ENCODE results near the gene KCNMA1. TPM values are rescaled to one million over a fixed set of nuclear protein-coding genes. Genes with fewer than 3 reads are reported as not detected.

The KCNMA1 gene
- polyA plus RNA-seq, 3 donors, result 3.1 to 4.1 (median 3.9) TPM

DNA sequence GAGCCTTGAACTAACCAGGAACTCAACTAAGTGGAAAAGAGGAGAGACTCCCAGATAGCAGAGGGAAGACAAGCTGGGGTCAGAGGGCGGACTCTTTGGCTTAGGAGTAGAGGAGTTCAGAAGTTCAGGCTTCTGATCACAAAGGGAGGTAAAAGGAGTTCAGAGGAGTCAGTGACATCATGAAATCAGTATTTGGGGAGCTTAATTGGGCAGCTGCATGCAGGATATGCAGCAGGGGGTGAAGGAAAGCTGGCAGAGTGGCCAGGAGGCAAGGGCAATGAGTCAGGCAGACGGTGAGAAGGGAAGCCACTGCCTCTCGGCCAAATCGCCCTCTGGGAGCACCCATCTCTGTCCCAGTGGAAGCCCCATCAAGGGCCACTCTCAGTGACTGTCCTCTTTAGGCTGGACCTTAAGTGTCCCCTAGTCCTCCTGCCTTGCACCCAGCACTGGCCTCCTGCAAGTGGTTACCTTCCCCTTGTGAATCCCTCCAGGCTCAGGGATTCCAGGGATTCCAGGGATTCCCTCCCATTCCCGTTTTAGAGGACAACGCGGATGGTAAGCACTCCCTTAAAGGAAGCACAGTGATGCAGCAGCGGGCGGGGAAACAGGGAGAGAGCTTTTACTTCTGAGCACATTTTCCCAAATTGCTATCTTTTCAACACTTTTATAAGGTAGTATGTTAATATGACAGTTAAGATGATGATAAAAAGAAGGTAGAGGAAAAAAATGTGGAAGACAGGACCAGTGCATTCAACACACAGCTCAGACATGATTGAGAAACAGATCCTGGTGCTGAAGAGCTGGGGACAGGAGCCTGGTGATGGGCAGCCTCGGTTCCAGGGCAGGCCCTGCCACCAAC lies 72.6 kb downstream of the KCNMA1 start:
- DNase-seq (ENCODE audit: low read depth in 3 of 3, low spot score in 2 of 3), result no peak

DNA sequence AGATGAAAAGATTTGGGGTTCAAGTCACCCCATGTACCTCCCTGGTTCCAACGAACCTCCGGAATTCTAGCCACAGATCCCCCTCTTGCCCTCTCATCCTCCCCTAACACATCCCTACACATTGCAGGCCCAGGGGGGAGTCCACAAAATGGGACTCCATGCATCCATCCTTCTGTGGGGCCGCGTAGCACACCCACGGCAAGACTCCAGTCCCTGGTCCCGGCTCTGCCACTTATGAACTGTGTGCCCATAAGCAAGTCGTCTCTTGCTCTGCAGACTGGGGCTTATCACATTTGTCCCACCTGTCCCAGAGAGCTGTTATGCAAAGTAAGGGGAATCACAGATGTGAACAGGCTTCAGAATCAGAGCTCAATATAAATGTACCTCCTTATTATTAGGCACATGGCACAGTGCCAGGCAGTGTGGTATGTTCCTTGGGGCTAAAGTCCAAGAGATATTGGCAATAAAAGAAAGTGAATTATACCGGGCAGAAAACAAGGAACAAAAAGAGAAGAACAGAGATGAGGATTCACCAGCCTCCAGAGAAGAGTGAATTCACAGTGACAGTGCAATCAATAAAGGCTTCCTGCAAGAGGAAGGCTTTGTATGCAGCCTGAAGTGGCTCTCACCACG lies 73.9 kb downstream of the KCNMA1 start:
- DNase-seq (ENCODE audit: low read depth in 3 of 3, low spot score in 2 of 3), result no peak

DNA sequence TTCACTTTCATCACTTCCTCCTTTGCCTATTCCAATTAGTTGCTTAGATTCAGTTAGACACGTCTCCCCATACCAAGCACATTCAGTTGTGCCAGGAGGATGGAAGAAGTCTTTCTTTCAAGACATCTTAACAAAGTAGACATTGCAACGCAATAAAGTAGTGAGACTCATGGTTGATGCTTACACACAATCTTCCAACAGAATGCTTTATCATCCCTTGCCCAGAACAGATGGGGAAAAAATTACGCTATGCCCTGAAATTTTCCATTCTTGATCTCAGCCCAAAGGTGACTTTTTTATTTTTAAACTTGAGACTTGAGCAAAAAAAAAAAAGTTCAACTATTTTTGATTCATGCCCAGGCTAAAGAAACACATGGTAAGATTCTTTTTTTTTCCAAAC lies 74.9 kb downstream of the KCNMA1 start:
- no peak for DNase-seq (ENCODE audit: low read depth in 3 of 3, low spot score in 2 of 3)

DNA sequence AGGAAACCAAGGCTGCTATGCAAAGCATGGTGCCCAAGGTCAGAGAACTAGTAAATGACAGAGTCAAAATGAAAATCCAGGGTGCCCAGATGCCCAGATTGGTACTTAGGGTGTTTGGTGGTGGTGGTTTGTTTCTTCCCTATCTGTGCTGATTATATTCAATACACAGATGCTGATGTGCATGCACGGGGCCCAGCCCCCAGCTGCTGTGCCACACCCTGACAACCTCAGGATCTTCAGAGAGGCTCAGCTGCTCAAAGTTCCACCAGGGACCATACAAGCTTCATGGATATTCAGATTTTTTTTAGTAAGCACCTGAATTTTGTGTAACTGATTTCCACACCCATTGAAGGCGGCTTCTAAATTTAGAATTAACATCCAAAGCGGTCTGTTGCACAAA lies 75.6 kb downstream of the KCNMA1 start:
- no peak for DNase-seq (ENCODE audit: low read depth in 3 of 3, low spot score in 2 of 3)

DNA sequence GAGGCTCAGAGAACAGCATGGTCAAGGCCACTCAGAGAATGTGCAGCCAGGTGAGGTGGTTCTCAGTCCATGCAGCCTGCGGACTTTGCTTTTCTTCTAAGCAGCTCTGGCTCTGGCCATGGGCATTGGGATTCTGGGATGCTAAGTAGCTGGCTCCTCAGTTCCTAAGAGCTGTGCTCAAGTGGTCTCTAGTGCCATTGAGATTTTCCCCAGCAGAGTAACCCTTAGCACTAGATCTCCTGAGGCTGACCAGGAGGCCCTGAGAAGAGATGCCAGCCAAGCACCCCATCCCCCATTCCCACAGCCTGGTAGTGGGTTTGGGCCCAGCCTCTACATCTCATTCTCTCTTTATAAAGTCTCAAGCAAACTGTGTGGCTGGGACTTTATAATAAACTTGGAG lies 77.1 kb downstream of the KCNMA1 start:
- DNase-seq (ENCODE audit: low read depth in 3 of 3, low spot score in 2 of 3), result no peak

DNA sequence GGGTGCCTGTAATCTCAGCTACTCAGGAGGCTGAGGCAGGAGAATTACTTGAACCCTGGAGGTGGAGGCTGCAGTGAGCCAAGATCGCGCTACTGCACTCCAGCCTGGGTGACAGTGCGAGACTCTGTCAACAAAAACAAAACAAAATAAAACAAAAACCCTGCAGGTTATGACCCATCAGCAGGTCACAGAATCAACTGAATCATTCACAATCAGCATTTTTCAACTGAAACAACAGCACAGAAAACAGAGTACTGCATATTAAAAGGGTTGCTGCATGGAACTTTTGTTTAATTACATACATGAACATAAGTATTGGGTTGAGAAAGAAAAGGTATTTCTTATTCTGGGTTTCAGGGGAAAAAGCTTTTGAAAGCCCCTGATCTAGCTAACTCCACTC lies 77.6 kb downstream of the KCNMA1 start:
- no peak for DNase-seq (ENCODE audit: low read depth in 3 of 3, low spot score in 2 of 3)

DNA sequence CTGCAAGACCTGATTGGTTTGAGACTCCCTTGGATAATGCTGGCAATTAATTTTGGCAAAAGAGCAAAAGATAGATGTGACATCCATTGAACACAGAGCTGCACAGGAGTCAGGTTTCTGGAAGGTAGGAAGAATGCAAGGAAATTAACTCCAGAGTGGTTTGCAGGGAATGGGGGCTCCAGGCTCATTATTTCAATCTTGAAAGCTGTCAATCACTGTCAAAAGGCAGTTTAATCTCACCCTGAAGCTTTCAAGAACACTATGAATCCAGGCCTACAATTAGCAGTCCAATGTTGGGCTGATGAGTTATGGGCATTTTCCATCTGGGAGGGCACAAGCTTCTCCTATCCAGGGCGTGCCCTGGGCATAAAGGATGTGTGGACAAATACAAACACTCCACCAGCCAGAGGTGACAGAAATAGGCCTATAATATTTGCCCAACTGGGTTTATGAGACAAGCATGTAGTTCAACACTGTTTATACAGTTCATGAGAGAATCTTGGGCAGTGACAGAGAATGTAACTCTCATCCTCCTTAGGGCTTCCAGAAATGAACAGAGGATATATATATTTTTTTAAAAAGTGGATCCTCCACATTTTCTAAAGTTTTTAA lies 80.5 kb downstream of the KCNMA1 start:
- no peak for DNase-seq (ENCODE audit: low read depth in 3 of 3, low spot score in 2 of 3)

DNA sequence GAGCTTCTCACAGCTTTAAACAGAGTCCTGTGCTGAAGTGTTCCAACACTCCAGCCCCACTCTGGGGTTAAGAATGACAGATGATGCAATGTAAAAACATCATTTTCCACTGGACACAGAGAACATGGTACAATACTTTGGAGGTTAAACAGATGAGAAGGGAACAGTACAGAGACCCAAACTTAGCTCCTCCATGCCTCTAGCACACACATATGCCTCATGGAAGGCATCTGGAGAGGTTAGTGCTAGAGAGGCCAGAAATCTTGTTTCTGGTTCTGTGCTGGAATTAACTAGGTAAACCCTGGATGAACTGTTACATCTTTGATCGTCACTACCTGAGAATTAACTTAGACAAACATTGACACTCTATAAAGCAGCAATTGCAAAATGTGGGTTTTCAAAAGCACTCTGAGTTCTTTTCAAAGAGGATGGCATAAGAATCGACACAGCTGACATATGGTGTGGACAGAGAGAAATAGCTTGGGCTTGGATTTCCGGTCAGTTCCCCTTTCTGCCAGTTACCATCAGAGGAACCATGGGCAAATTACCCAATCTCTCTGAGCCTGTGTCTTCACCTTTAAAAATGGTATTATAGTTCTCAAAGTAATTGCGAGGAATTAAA lies 81.9 kb downstream of the KCNMA1 start:
- no peak for DNase-seq (ENCODE audit: low read depth in 3 of 3, low spot score in 2 of 3)

DNA sequence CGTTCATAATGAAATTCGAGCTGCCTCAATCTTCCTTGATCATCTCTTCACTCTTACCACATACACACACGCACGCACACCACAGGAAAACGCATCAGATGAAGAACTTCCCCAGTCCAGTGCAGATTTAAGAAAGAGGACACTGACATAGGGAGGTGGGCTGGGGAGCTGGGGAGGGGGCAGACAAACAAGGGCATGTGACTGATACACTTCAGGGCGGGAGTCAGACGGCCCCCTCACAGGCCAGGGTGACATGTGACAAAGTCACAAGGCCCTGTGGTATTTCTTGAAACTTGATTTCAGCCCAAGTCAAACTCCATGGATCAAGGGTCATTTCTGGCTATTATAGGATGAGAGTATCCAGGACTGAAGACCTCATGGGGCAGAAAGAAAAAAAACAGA lies 82.6 kb downstream of the KCNMA1 start:
- no peak for DNase-seq (ENCODE audit: low read depth in 3 of 3, low spot score in 2 of 3)

DNA sequence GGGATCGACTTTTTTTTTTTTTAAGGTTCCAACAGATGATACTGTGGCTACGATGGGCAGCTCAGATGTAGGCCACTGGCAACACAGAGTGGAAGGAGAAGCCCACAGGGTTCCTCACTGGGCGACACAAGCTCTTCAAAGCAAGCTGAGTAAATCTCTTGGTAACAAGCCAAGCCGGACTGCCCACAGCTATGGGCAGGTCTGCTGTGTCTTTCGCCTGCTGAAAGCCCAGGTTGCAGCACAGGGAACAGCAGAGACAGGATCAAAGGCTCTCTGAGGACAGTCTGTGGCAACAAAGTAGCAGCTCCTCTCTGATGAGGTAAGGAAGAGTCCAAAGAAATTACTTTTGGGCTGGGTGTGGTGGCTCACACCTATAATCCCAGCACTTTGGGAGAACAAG lies 83.6 kb downstream of the KCNMA1 start:
- no peak for DNase-seq (ENCODE audit: low read depth in 3 of 3, low spot score in 2 of 3)

DNA sequence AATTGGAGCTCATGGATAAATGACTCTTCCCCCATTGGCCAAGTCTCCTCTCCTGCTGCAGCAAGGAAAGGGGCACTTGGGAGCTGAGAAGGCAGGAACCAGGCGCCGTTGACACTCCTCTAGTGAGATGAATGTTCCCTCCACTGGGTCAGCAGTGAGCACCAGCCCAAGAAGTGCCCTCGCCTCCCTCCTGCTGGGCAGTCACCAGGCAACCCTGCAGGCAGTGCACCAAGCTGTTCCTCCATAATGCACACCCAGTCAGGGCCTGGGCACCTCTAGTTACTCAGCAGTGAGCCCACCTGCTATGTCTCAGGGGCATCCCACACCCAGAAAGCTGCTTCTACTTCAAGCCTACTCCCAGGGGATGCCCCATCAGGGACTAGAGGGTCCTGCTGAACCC lies 84.3 kb downstream of the KCNMA1 start:
- DNase-seq (ENCODE audit: low read depth in 3 of 3, low spot score in 2 of 3), result no peak

DNA sequence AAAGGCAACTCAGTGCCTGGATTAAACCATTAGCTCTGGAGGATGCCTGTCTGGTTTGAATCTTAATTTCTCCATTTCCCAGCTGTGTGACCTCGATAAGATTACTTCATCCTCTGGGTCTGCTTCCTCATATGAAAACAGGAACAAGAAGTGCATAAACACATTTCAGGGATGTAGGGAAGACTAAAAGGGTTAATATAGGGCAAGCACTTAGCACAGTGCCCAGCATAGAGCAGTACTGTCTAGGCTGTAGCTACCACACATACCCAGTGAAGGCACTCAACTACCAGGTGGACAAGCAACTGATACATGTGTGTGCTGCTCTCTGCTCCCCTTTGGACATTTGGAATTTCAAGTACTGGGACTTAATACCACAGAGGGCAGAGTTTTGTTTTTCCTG lies 85.4 kb downstream of the KCNMA1 start:
- no peak for DNase-seq (ENCODE audit: low read depth in 3 of 3, low spot score in 2 of 3)

DNA sequence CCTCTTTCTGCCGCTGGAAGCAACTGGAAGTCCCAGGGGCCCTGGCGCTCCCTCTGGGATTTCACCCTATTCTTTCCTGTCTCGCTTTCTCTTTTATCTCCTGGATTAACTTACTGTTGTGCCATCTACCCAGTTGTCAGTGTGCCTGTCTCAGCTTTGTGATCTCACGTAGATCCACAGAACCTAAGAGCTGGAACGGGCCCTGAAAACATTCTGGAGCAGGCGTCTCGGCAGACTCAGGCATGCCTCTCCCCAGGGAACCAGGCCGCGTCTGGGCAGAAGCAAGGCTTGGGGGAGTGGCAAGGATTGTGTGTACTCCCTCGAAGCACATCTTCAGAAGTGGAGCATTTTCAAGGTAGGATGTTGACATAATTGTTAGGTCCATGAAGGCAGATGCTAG lies 87.2 kb downstream of the KCNMA1 start:
- DNase-seq (ENCODE audit: low read depth in 3 of 3, low spot score in 2 of 3), result no peak

DNA sequence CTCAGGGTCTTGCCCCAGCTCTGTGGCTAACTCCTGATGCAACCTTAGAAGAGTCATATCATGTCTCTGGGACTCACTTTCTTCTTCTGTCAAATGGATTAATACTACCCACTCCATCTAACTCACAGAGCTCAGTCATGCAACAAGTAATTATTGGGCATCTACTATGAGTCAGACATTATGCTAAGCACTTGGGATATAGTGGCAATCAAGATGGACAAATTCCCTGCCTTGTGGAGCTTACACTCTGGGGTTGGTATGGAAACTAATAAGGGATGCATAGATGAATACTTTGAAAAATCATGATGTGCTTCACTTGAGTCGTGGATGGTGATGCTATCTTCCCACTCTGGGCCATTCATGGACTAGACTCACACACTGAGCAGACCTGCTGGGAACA lies 88.9 kb downstream of the KCNMA1 start:
- no peak for DNase-seq (ENCODE audit: low read depth in 3 of 3, low spot score in 2 of 3)

DNA sequence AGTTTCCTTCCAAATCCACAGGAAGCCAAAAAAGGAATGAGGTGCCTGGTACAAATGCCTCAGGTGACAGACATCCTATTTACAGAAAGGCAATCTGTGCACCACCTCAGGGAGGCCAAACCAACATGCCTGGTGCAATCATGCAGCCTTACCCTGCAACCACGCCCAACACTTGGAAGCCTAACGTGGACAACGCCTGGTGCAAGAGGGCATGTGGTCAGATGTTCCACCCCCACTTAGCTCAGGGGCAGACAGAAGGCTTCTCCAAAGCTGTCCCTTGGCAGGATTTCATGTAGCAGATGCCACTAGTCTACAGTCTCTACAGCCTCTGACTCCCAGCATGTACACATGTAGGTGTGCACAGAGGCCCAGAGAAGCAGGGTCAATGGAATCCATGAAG lies 89.5 kb downstream of the KCNMA1 start:
- DNase-seq (ENCODE audit: low read depth in 3 of 3, low spot score in 2 of 3), result no peak

DNA sequence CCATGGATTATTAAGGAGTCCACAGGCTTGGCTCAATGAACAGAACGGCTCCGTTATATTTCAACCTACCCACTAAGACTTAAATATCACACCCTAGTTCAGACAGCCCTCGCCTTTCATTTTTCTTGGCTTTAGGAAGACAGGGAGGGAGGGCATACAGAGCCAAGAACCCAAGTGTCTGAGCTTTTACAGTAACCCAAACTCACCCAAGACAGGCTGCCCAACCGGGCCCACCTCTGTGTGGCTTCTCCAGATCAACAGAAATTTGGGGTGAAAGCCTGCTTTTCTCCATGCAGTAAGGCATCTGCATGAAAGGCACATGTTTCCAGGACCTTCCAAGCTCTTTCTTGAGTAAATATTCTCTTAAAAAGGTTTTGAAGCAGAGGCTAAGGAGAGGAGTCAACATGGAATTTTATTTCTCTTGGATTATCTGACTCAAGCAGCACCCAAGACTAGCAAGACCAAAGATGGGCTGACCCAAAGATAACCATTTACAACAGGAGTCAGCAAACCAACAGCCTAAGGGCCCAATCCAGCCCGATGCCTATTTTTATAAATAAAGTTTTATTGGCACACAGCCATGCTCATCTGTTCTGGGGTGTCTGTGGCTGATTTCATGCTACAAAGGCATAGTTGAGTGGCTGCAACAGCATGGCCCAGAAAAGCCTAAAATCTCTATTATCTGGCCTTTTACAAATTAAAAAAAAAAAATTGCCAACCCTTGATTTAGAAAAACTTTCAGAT lies 90.1 kb downstream of the KCNMA1 start:
- DNase-seq (ENCODE audit: low read depth in 3 of 3, low spot score in 2 of 3), result no peak

DNA sequence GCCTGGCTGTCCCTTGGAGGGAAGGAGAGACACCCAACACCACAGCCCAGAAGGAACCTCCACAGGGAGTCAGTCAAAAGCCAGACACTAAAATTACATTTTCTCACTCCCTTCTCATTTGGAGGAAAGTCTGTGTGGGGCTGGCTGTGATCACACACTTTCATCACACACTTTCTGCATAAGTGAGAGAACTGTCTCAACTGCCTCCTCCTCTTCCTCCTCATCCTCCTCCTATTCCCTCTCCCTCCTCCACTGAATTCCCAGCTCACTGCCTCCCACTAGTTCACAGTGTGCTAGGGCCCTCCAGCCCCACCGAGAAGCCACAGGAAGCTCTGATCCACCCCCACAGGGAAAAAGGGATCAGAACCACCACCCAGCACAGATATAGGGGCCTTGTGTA lies 91.6 kb downstream of the KCNMA1 start:
- DNase-seq (ENCODE audit: low read depth in 3 of 3, low spot score in 2 of 3), result no peak

DNA sequence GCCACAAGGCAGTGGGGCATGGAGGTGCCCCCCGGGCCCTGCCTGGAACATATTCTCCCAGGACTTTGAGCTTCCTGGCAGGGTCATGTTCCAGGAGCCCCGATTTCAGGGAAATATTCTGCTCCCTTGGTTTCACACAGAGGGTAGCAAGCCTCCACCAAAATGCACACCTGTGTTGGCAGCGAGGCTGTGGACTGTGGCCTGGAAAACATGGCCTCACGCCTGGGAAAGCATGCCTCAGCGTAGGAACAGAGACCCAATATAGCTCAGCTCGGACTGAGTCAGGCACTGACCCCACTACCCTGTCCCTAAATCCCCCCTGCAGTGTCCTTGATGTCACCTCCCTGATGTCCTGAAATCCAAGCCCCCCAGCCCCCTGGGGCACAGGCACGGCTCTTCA lies 92.0 kb downstream of the KCNMA1 start:
- no peak for DNase-seq (ENCODE audit: low read depth in 3 of 3, low spot score in 2 of 3)

DNA sequence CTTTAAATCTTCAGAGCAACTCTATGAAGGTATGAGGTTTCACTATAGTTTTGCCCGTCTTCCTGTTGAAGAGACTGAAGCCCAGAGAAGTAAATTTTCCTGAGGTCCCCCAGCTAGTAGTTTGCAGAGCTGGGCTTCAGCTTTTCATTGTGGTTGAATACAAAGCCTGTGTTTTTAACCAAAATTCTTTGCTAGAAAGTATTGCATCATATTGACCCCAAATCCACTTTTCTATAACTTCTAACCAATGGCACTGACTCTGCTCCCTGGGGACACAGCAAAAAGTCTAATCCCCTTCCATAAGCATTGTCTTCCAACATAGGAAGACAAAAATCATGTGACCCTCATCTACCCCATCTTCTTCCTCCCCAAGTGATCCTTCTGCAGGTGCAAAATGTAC lies 93.0 kb downstream of the KCNMA1 start:
- no peak for DNase-seq (ENCODE audit: low read depth in 3 of 3, low spot score in 2 of 3)

DNA sequence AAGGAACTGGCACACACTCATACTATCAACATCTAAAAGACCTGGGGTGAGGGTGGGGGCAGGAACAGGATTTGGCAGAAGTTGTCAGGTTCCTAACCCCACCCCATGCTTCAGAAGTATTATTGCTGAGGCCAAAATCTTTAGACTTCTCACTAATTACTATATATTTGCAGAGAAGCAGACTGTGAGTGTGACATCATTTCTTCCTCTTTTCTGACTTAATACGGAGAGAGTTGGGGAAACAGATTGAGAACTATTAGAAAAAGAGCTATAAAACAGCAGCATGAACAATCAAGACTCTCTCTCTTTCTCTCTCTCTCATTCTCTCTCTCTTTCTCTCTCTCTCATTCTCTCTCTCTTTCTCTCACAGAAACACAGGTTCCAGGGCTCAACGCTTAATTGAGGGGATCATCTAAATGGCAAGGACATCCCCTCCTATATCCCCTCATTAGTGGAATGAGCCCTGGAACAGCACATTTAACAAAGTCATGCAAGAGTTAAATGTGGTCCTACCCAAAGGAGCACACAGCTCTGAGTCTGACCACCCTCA lies 94.8 kb downstream of the KCNMA1 start:
- no peak for DNase-seq (ENCODE audit: low read depth in 3 of 3, low spot score in 2 of 3)

DNA sequence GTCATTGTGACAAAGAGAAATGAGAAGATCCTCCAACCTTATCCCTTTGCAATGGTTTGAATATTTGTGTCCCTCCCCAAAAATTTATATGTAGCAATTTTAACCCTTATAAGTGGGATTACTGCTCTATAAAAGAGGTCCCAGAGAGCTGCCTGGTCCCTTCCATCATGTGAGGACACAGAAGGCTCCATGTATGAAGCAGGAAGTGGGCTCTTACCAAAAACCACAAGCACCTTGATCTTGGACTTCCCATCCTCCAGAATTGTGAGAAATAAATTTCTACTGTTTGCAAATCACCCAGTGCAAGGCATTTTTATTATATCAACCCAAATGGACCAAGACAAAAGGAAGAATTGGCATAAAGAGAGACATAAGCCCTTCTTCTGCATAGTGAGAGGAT lies 95.7 kb downstream of the KCNMA1 start:
- DNase-seq (ENCODE audit: low read depth in 3 of 3, low spot score in 2 of 3), result no peak
